Ishikawa (cell line): ENCODE results near the gene ABHD16A.

ENCODE experiments used
- CEBPB ChIP-seq: IDR thresholded peaks from 2 replicates; pipeline ENCODE4 v1.6.1; 2012
- EP300 ChIP-seq: IDR thresholded peaks from 2 replicates; pipeline ENCODE4 v1.6.1; 2012; ENCODE audit warnings: borderline replicate concordance
- RAD21 ChIP-seq: IDR thresholded peaks from 2 replicates; pipeline ENCODE4 v1.6.1; 2012; ENCODE audit warnings: low read depth
- YY1 ChIP-seq: IDR thresholded peaks from 2 replicates; pipeline ENCODE4 v1.6.1; 2012; ENCODE audit warnings: low read depth

GRCh38 chr6:31659649-31660380, 43.3 kb downstream of the ABHD16A start:
- TF ChIP-seq YY1 = no peak
- no peak for TF ChIP-seq CEBPB
- TF ChIP-seq EP300 = no peak
- no peak for TF ChIP-seq RAD21
